ENCODE measurements around the gene ATP8B3.
"Not testable (repeated sequence)": the region's sequence is repeated elsewhere in the genome, so short reads cannot be mapped to it uniquely, and the experiment has no call there.

The ATP8B3 gene

DNA sequence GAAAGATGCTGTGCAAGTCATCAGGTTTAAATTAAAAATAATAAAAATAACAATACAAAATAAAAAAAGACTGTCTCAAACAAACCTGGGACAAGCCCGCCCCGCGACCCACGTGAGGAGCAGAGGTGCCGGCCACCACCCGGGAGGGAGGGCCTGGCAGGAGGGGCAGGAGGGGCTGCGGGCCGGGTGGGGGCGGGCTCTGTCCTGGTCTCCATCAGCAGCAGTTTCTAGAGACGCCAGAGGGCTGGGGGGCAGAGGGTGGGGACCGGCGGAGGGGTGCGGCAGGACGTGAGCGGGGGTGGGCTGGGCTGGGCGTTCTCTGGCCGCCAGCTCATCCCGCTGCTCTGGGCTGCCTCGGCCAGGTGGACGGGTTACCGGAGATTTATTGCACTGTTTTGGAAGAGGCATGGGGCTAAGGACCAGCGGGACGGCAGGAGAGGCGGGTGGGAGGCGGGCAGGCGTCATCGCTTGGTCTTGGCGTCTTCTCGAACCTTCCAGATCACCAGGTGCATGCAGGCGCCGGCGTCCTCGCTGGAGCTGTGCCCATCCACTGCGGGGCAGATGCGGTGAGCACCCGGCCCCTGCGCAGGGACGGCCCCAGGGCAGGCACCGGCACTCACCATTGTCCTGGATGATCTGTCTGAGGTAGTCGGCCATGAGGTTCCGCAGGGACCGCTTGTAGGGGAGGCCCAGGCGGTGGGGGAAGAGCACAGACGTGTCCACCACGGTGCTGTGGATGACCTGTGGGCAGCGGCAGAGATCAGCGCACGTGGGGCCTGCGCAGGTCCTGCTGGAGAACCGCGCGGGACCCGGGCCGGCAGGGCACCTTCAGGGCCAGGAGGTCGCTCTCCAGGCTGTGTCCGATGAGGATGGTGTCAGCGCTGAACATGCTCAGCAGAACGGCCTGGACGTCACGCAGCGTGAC is 3.8 kb upstream of the ATP8B3 start:
- DNase-seq (ENCODE audit: low spot score), result no peak

GRCh38 chr19:1814833-1815604 is 2.9 kb upstream of the ATP8B3 start:
- DNase-seq (ENCODE audit: low spot score), result no peak

DNA sequence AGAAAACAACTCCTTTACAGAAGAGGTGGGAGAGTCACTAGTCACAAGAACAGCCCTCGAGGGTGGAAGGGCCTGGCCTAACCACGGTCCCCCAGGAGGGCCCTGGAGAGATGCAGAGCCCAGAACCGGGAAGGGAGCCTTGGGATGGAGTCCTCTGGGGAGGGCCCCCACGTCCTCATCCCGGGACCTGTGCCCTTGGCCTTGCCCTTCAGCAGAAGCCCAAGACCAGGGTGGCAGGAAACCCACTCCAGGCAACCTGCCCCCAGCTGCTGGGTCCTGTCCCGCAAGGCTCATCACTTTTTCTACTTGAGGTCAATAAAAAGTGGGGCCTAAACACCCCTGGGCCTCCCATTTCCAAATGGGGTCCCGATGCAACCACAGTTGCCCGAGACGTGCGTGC is 2.3 kb upstream of the ATP8B3 start:
- DNase-seq (ENCODE audit: low spot score), result no peak

- DNase-seq (ENCODE audit: low spot score), result no peak
Observed at GRCh38 chr19:1813192-1814182, 1.4 kb upstream of the ATP8B3 start.

- DNase-seq (ENCODE audit: low spot score), result peak; percentile 89
Observed at GRCh38 chr19:1812426-1813191, 533 bp upstream of the ATP8B3 start.

DNA sequence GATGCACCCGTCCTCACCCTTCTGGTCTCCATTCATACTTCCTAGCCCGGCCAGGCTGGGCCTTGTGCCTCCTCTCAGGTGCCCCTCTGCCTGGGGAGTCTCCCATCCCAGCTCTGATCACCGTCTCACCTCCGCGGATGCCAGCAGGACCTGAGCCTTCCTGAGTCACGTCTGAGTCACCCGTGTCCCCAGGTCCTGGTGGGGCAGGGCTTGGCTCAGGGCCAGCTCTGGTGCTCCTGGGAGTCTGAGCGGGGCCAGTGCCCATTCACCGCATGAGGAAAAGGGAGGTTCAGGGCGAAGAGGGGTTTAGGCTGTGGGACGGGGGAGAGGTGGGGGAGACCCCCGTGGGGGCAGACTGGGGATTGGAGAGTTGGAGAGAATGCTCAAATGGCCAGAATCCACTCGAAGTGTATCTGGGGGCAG is 593 bp downstream of the ATP8B3 start:
- peak; percentile 92 for DNase-seq (ENCODE audit: low spot score)

DNA sequence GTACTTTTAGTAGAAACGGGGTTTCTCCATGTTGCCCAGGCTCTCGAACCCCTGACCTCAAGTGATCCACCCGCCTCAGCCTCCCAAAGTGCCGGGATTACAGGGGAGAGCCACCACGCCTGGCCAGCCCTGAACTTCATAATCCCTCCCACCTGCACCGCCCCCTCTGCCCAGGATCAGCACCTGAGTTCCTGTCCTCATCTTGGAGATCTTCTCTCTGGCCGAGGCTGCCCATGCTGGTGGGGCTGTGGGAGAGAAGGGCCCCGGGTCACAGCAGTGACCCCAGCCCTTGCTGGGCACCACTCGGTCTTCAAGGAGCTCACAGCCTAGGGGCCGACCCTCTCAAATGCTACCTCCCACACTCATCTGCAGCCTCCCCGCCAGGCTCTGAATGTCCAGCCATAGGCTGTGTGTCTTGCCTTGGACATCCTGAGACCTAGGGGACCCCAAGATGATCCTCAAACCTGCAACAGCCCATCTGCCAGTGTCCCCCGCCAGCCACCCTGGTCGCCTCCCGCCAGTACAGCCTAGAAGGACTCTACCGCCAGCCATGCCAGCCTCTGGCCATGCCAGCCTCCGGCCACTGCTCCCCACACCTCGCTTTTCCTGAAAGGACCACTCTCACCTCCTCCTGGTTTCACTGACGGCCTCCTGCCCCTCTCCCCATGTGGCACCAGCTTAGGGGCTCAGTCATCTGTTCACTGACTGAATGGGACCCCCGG is 1.5 kb downstream of the ATP8B3 start:
- DNase-seq (ENCODE audit: low spot score), result no peak

DNA sequence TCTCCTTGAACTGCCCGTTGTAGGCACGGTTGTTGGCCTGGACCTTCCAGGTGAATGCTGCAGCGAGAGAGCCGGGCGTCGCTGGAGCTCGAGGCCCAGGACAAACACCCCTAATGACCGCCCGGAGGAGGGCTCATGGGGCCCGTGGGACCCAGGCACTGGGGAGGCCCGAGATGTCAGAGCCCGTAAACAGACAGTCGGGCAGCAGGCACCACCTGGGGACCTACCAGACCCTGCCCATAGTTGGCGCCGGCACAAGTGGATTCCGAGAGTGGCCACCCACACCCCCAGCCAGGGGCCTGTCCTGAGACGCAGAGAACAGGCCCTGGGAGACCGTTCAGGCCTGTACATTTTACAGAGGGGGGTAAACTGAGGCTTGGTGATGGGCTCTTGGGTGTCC is 2.4 kb downstream of the ATP8B3 start:
- no peak for DNase-seq (ENCODE audit: low spot score)

GRCh38 chr19:1808395-1808731 is 3.7 kb downstream of the ATP8B3 start:
- no peak for DNase-seq (ENCODE audit: low spot score)

GRCh38 chr19:1807695-1808394 is 4.2 kb downstream of the ATP8B3 start:
- no peak for DNase-seq (ENCODE audit: low spot score)

DNA sequence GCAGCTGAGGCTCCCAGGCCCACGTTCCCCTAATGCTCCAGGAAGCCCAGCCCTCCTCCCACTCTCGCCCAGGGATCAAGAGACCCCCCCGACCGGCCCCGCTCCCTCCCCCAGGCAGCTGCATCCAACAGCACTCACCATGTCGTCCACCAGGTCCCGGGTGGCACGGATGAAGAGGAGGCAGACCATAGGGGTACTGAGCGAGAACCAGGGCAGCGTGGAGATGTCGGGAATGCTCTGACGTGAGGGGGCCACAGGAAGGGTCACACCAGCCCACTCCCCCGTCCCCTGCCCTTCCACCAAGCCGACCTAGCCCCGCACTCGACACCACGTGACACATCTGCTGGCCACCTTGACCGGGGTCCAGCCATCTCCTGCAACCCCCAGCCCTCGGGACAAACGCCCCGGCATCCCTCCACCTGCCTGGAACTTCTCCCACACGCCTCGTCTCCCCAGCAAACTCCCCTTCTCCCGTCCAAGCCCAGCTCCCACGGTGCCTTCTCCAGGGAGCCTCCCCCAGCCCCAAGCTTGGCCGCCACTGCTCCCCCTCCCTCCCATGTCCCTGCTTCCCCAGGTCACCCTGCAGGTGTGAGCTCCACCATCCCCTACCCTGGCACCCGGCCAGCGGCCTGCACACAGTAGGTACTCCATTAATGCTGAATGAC is 4.9 kb downstream of the ATP8B3 start:
- no peak for DNase-seq (ENCODE audit: low spot score)

DNA sequence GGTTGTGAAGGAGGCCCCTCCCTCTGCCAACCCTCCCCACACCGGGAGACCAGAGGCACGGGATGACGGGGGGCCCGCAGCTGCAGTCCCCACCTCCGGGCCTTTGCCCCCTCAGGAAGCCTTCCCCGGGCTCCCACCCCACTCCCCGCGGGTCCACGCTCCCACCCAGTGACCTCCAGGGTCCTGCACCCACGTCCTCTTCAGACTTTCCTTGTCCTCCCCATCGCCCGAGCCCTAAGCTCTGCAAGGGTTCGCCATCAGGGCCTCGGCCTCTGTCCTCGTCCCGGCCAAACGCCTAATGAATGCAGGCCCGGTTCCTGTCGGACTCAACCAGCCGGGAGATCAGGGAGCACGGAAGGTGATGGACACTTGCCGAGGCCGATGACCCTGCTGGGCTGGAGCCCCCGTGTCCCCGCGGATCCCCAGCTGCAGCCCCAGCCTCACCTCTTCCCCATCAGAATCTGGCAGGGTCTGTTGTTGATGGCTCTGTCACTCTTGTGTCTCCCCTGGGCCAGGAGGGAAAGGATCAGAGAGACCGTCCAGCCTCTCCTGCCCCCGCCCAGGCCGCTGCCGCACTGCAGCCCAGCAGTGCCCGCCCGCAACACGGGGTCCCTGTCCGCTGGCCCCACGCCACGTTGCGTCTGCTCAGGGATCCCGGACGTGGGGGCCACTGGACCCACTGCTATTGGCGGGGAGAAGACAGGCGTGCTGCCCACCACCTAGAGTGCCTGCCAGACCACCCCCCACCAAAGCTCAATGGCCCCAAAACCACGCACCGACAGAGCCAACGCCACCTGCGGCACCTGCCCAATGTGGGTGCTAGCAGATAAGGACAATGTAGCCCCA is 5.7 kb downstream of the ATP8B3 start:
- DNase-seq (ENCODE audit: low spot score), result no peak

GRCh38 chr19:1805401-1806183 is 6.5 kb downstream of the ATP8B3 start:
- DNase-seq (ENCODE audit: low spot score), result no peak

GRCh38 chr19:1804858-1805257 is 7.2 kb downstream of the ATP8B3 start:
- DNase-seq (ENCODE audit: low spot score), result no peak

DNA sequence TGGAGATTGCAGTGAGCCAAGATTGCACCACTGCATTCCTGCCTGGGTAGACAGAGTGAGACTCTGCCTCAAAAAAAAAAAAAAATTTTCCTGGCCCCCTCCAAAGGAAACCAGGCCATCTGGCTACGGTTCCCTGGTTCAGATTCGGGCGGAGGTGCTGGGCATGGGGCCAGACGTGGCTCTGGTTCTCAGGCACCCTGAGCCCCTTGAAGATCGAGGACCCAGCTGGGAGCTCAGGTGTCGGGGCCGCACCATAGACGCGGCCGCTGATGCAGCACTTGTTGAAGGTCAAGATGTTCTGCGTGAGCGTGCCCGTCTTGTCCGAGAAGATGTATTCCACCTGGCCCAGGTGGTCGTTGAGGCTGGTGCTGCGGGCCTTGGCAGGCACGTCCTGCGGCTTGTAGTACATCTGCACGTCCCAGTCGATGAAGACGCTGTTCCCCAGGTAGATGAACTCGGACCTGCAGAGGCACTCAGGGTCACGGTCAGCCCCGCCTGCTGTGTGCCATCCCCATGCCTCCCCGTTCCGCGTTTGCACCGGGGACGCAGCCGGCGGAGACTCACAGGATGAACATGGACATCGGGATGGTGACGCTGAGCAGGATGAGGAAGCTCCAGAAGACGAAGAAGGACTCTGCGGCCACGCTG is 12.3 kb downstream of the ATP8B3 start:
- DNase-seq (ENCODE audit: low spot score), result no peak

DNA sequence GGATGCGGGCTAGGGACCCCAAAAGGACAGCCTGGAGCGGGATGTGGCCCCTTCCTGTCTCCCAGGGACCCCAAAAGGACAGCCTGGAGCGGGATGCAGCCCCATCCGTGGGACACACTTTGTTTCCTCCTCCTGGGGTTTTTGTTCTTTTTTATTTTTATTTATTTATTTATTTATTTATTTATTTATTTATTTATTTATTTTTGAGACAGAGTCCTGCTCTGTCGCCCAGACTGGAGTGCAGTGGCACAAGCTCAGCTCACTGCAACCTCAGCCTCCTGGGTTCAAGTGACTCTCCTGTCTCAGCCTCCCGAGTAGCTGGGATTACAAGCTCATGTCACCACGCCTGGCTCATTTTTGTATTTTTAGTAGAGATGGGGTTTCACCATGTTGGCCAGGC is 14.8 kb downstream of the ATP8B3 start:
- not testable (repeated sequence) for DNase-seq (ENCODE audit: low spot score)

All from hematopoietic multipotent progenitor cell treated with erythropoietin and hydrocortisone succinate and interleukin-3 and kit ligand, for 17 days (in vitro differentiated cells).